H1 (cell line): ENCODE measurements around the gene LMAN1. TPM values are rescaled to one million over a fixed set of nuclear protein-coding genes. Genes with fewer than 3 reads are reported as not detected.
A peak's percentile ranks its signal among the peaks of the same experiment; 100 is the strongest.

Experiments
- BCL11A ChIP-seq, 2 experiments: IDR thresholded peaks; one replicate each; pipeline ENCODE4 v1.6.1; 2011; ENCODE audit warnings: low read depth in 2 of 2, low read length in 2 of 2, mild to moderate bottlenecking in 2 of 2
- BRCA1 ChIP-seq: IDR thresholded peaks from 2 replicates; pipeline ENCODE4 v1.6.1; 2012; ENCODE audit warnings: low read depth, low read length, improper control_type of control experiment
- CREB1 ChIP-seq: IDR thresholded peaks from 2 replicates; pipeline ENCODE4 v1.6.1; 2012; ENCODE audit warnings: inconsistent platforms
- GTF2F1 ChIP-seq: IDR thresholded peaks from 2 replicates; pipeline ENCODE4 v1.6.1; 2012; ENCODE audit warnings: low read depth, low read length, improper control_type of control experiment, borderline replicate concordance
- HDAC2 ChIP-seq, 2 experiments: fragments of 300-600 bp in 1 of 2; sonication (generic) in 1 of 2; IDR thresholded peaks; 2 replicates each; pipeline ENCODE4 v1.6.1; 2011 to 2012; ENCODE audit warnings: low read depth in 2 of 2, low read length in 2 of 2, mild to moderate bottlenecking in 2 of 2, moderate library complexity in 2 of 2, borderline replicate concordance in 1 of 2, inconsistent platforms in 1 of 2
- JUN ChIP-seq: IDR thresholded peaks from 2 replicates; pipeline ENCODE4 v1.6.1; 2011; ENCODE audit warnings: low read depth, mild to moderate bottlenecking, improper control_type of control experiment, low read length
- KDM5A ChIP-seq: fragments of 200-600 bp; IDR thresholded peaks from 2 replicates; pipeline ENCODE4 v1.7.1; 2012; ENCODE audit warnings: mild to moderate bottlenecking, low read length, inconsistent platforms, mixed read lengths
- NRF1 ChIP-seq: IDR thresholded peaks from 2 replicates; pipeline ENCODE4 v1.6.1; 2011; ENCODE audit warnings: mild to moderate bottlenecking, low read depth, low read length, improper control_type of control experiment
- PHF8 ChIP-seq: fragments of 200-600 bp; sonication (generic); conservative IDR thresholded peaks from 2 replicates; pipeline ENCODE4 v1.7.1; 2012; ENCODE audit warnings: low read depth, mild to moderate bottlenecking, inconsistent platforms, low read length, moderate library complexity
- POLR2A ChIP-seq, 2 experiments: IDR thresholded peaks; 1 replicate in 1 of 2; 2 replicates in 1 of 2; pipeline ENCODE4 v1.6.1; 2011; ENCODE audit warnings: low read depth in 2 of 2, low read length in 2 of 2, mild to moderate bottlenecking in 2 of 2; ENCODE audit errors: control extremely low read depth in 1 of 2
- POU5F1 ChIP-seq: IDR thresholded peaks from 2 replicates; pipeline ENCODE4 v1.6.1; 2011; ENCODE audit warnings: low read depth, mild to moderate bottlenecking, low read length, moderate library complexity
- SIX5 ChIP-seq: IDR thresholded peaks from 2 replicates; pipeline ENCODE4 v1.6.1; 2011; ENCODE audit warnings: mild to moderate bottlenecking, low read depth, low read length
- SP1 ChIP-seq: IDR thresholded peaks from 2 replicates; pipeline ENCODE4 v1.6.1; 2011; ENCODE audit warnings: low read depth, low read length
- SP4 ChIP-seq: IDR thresholded peaks from 2 replicates; pipeline ENCODE4 v1.6.1; 2012; ENCODE audit warnings: low read length, inconsistent platforms
- TAF1 ChIP-seq: IDR thresholded peaks from 2 replicates; pipeline ENCODE4 v1.6.1; 2011; ENCODE audit warnings: mild to moderate bottlenecking, low read depth, low read length
- TAF7 ChIP-seq: optimal IDR thresholded peaks from 2 replicates; pipeline ENCODE3; 2011; ENCODE audit warnings: low read depth, mild to moderate bottlenecking, inconsistent platforms, low read length, moderate library complexity, borderline replicate concordance
- YY1 ChIP-seq: IDR thresholded peaks from 2 replicates; pipeline ENCODE4 v1.6.1; 2011; ENCODE audit warnings: low read depth, mild to moderate bottlenecking, low read length
- polyA plus RNA-seq, 7 experiments: library from polyadenylated mRNA; depleted of rRNA in 3 of 7; stranded (reverse) in 5 of 7; unstranded in 2 of 7; fragments of >200 nt in 5 of 7; fragments of 200-250 nt in 2 of 7; gene quantifications; 1 replicate in 5 of 7; 2 replicates in 1 of 7; 4 replicates in 1 of 7; pipeline versions ENCODE4 v1.2.1 to v1.2.3, GENCODE V29; 2011 to 2013; ENCODE audit warnings: missing spikeins in 2 of 7, mixed read lengths in 2 of 7
- total RNA-seq: library from RNA; stranded (reverse); fragmentation: NEBNext Ultra II Directional; extraction: Animal tissue kit (Norgen Biotek cat#: 25700); gene quantifications from 2 replicates; pipeline ENCODE4 v1.2.1, GENCODE V29; 2021
- TF ChIP-seq, protein P1 (sequence below): IDR thresholded peaks from 2 replicates; pipeline ENCODE4 v1.6.1; 2012; ENCODE audit warnings: low read length, inconsistent platforms
- TF ChIP-seq, protein P2 (sequence below): IDR thresholded peaks from 2 replicates; pipeline ENCODE4 v1.6.1; 2011; ENCODE audit warnings: low read length, improper control_type of control experiment
- TF ChIP-seq, protein P3 (sequence below): IDR thresholded peaks from 2 replicates; pipeline ENCODE4 v1.6.1; 2012; ENCODE audit warnings: inconsistent platforms
- TF ChIP-seq, protein P4 (sequence below): IDR thresholded peaks from 2 replicates; pipeline ENCODE4 v1.6.1; 2011; ENCODE audit warnings: low read depth, mild to moderate bottlenecking, low read length; ENCODE audit not compliant: insufficient read depth

Gene LMAN1
- total and polyA plus RNA-seq, 2 of the 8 experiments (the other 6 are each of a cell fraction or from before 2014, with no cell fraction given), result 20.3 to 73.6 TPM

DNA sequence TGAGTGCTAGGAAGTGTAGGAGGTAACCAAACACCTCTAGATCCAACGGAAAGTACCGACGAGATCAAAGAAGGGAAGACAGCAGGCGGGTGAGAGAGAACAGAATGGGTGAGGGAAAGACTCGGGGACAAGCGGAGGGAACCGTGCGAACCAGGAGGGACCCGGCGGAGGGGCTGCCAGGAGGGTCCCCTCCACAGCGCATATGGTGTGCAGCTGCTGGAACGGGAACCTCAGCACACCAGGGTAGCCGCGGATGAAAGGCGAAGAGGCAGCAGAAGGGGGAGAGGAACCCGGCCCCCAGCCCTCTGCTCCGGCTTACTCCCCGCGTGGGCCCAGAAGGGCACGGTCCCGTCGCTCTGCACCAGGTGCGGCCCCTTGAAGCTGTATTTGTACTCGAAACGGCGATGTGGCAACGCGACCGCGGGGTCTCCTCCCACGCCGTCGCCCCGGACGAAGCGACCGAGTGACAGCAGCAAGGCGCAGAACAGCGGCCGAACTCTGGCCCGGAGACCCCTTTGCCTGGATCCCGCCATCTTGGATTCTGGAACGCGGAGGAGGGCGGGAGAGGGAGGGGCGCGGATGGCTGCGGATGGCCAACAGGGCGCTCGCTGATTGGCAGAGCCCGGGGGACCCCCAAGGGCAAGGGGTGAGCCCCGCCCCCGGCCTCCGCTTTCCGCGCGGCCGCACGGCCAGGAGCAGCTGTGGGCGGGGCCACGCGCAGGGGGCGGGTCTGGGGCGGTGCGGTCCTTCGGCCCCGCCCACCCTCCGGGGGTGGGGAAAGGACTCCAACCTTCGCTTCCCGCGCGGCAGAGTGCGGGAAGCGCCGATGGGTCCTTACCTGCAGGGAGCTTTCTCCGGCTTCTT, at the start of gene LMAN1 (continued):
- TF ChIP-seq TAF7, result peak; percentile 66
- peak; percentile 70 for TF ChIP-seq KDM5A
- TF ChIP-seq PHF8, result peak; percentile 88
- TF ChIP-seq, protein P1, sequence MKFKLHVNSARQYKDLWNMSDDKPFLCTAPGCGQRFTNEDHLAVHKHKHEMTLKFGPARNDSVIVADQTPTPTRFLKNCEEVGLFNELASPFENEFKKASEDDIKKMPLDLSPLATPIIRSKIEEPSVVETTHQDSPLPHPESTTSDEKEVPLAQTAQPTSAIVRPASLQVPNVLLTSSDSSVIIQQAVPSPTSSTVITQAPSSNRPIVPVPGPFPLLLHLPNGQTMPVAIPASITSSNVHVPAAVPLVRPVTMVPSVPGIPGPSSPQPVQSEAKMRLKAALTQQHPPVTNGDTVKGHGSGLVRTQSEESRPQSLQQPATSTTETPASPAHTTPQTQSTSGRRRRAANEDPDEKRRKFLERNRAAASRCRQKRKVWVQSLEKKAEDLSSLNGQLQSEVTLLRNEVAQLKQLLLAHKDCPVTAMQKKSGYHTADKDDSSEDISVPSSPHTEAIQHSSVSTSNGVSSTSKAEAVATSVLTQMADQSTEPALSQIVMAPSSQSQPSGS, result no peak
- no peak for TF ChIP-seq GTF2F1
- TF ChIP-seq NRF1, result no peak
- peak; percentile 67 to 97 for TF ChIP-seq POLR2A (IDR thresholded peaks at IDR 0.05; ENCODE audit: control extremely low read depth in 1 of 2, low read depth in 2 of 2, low read length in 2 of 2)
- TF ChIP-seq, protein P2, sequence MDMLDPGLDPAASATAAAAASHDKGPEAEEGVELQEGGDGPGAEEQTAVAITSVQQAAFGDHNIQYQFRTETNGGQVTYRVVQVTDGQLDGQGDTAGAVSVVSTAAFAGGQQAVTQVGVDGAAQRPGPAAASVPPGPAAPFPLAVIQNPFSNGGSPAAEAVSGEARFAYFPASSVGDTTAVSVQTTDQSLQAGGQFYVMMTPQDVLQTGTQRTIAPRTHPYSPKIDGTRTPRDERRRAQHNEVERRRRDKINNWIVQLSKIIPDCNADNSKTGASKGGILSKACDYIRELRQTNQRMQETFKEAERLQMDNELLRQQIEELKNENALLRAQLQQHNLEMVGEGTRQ, result peak; percentile 27; the same call in 1 of the 2 replicates
- TF ChIP-seq SP1, result peak; percentile 55; the same call in 1 of the 2 replicates
- TF ChIP-seq CREB1, result no peak
- no peak for TF ChIP-seq SIX5
- TF ChIP-seq TAF1, result peak; percentile 94
- no peak for TF ChIP-seq JUN
- 0 out of 4 replicates have a peak, but pooled peaks of 1 of the 2 experiments have one; percentile 65 for TF ChIP-seq HDAC2 (IDR thresholded peaks at IDR 0.05; ENCODE audit: borderline replicate concordance in 1 of 2, low read depth in 2 of 2, low read length in 2 of 2)
- no peak for TF ChIP-seq POU5F1
- no peak for TF ChIP-seq BCL11A (IDR thresholded peaks at IDR 0.05; ENCODE audit: low read depth in 2 of 2, low read length in 2 of 2)
- TF ChIP-seq, protein P3, sequence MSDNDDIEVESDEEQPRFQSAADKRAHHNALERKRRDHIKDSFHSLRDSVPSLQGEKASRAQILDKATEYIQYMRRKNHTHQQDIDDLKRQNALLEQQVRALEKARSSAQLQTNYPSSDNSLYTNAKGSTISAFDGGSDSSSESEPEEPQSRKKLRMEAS, result no peak; the same call in 1 of the 2 replicates
- TF ChIP-seq SP4, result no peak
- peak; percentile 97 for TF ChIP-seq YY1
- no peak for TF ChIP-seq BRCA1
- TF ChIP-seq, protein P4, sequence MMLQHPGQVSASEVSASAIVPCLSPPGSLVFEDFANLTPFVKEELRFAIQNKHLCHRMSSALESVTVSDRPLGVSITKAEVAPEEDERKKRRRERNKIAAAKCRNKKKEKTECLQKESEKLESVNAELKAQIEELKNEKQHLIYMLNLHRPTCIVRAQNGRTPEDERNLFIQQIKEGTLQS, result no peak
- TF ChIP-seq, all 59 proteins: peak for 15
